Fibroblast of skin of right biceps (primary cell): ENCODE measurements around the gene ADAM12.
A peak's percentile ranks its signal among the peaks of the same experiment; 100 is the strongest.
"Not testable (repeated sequence)": the region's sequence is repeated elsewhere in the genome, so short reads cannot be mapped to it uniquely, and the experiment has no call there.

ENCODE experiments used
- DNase-seq: peaks from one replicate; pipeline ENCODE4 v3.0.0-alpha.2; 2013

The ADAM12 gene

DNA sequence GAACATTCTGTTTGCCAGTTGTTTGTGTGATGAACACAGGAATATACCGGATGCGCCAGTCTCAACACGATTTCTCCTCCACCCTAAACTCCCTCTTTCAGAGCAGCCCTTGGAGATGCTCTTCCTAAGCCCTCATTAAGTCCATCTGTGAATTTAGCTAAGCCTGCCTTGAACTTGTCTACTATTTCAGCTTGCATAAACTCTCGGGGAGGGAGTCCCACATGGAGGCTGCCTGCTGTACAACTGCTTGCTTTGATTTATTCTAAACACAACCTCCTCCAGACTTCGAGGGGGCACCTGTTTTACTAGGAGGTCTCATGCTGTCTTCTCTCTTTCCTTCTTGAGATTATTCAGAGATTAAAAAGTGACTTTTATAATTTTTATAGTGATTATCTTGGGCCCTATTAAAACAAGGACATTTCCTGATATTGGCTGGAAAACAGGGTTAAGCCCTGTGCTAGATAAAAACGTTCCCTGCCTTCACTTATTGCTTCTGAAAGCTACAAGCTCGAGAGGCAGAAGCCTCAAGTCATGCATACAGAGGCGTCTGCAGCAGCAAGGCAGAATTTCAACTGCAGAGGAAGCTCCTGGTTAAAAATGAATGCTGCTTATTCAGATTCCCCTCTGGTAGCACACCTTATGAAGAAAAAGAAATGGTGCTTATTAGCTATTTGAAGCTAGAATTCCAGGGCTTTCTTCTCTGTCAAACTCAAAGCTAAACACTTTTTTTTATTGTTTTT, 317.6 kb downstream of the ADAM12 start:
- no peak for DNase-seq

DNA sequence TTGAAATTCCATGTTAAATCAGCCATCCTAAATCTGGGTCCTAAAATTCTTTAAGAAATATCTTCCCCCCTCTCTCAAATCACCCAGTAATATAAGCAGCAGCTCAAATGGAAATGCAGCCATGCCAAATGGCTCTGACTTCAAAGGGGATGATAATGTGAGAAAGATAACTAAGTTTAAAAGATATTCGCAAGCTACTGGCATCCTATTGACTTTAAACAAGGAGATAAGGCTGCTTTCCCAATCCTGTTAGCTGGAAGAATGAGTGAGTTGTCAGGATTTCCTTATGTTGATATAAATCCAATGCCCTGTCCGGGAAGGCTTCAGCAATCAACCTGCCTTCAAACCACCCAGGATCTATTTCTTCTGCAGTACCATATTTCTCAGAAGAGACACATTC, 320.0 kb downstream of the ADAM12 start:
- no peak for DNase-seq

DNA sequence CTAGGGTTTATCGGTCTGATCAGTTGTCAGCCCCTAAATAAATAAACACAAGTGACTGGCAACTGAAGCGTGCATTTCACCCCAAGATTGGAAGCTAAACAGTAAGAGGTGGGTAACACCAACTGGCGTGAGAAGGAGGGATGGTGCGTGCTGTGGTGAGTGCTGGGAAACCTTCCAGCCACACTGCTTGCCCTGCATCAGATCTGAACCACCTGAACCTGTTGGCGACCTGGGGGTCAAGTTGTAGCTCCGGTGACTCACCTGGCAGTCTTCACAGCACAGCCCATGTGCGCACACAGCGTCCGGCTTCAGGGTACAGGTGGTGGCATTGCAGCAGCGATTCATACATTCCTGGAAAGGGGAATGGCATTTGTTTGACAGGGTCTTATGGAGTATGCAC, 321.8 kb downstream of the ADAM12 start:
- no peak for DNase-seq

DNA sequence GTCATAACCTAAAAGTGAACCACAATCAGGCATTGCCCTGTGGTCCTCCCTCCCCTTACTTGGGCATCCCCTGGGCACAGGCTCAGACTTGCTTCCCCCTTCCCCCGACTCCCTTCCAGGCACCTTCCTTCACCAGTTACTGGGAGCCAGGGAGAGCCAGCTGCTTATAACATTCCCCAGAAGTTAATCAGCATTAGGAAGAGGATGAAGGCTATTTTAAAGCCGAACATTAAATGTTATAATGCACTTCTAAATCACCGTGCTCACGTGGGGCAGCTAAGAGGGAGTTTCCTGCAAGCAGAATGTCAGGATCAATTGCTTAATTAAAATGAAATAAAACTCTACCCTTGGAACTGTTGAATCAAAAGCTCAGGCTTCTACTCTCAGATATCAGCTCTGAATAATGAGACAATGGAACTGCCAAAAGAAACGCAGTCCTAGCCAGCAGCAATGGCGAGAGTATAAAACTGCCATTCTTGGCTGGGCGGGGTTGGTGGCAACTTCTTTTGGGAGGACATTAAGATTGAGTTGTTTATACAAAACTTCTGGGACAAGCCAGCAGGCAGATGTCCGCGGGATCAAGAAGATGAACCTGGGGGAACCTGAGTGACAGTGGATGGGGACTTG, 322.4 kb downstream of the ADAM12 start:
- no peak for DNase-seq

DNA sequence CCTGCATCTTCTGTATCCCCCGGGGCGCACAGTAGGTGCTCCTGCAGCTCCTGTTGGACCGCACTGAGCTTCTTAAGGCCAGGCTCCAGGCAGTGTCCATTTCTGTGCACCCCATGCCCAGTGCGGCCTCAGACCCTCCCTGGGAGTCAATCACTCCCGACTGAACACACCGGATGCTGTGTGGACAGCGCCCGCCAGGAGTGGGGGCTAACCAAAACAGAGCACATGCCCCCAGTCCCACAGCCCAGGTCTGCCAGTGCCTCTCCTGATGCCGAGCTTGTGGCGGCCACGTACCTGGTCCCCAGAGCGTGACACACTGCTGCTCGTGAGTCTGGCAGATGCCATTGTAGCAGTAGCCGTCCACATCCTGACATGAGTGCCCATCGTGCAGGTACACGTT, 323.8 kb downstream of the ADAM12 start:
- no peak for DNase-seq

DNA sequence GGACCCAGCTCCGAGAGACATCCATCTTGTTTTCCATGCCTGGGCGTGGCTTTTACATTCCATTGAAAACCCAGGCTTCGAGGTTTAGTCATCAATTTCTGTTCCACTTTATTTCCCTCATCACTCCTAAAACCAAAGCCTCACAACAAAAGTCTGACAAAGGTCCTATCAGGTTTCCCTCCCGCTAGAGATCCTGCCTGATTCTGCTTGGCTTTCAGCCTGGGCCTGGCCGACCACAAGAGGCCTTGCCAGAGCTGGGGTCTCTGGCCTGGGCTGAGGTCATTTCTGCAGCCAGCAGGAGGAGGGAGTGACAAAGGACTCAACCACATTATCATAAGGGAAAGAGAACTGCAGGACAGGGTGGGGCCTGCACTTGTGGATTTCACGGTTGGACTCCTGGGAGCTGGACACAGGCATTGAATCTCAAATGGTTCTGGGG, 324.9 kb downstream of the ADAM12 start:
- peak; percentile 91 for DNase-seq

DNA sequence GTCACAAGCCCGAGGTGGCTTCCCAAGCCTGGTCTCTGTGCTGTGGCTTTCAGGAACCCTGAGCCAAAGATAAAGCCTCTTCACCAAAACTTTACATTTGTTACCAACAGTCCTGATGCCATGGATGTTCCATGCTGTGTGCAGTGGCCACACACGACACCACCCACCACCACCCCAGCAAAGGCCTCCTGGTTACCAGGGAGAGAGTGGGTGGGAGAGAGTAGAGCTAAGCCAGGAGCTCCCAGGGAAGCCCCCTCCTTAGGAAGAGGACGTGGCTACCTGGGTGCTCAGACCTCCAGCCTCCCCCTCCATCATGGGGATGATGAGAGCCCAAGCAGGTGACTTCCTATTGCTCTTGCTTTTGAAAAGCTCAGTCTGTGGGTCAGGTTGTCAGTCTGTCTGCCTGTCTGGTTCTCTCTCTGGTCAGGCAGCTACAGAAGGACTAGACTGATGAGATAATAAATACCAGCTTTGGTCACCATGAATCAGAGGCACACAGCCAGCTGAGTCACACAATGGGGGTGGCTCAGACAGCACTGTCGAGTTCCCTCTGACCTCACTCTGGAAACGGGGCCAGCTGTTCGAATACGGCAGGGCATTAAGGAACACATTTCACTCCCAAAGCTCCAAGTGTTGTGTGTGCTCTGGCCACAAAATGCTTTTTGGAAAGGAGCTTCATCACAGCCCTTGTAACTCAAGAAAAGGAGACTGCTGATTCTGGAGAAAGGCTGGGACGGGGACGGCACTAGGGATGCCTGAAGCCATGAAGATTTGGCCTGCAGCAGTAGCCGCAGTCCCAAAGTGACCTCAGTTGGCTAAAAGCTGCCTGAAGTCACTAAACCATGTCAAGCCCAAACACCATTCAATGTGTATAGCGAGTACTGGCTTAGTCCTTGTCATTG, 325.9 kb downstream of the ADAM12 start:
- DNase-seq: peak; percentile 99

DNA sequence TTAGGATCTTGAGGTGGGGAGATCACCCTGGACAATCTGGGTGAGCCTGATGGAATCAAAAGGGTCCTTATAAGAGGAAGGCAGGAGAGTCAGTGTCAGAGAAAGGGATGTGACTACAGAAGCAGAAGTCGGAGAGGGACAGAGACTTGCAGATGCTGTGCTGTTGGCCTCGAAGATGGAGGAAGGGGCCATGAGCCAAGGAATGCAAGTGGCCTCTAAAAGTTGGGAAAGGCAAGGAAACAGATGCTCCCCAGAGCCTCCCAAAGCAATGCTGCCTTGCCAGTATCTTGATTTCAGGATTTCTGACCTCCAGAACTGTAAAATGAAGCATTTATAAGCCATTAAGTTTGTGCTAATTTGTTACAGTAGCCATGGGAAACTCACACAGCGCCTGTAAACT, 326.8 kb downstream of the ADAM12 start:
- DNase-seq: no peak

DNA sequence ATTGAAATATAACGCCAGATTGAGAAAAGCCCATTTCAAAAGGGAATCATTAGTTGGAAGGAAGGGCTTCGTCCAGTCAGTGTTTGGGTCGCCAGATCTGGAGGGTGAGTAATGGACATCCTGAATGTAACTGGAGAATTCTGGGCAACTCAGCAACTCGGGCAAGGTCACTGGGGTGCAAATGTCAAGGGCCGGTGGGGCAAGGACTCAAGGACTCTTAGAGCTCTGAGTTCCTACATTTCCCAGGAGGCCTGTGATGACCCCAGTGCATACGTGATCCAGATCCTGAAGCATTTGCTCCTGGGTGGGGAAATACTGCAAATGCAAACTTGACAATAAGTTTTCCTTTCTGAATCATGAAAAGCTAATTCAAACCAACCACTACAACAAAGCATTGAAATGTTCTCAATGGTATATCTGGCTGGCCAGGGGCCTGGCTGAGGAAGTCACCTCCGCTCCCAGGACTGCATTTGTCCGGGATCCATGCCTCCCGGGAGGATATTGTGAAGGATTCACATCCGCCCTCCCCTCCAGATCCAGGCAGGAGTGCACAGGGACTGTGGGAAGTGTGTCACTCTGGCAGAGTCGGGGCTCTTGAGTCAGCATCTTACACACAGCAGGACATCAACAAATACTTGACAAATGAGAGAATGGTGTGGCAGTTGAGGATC, 327.9 kb downstream of the ADAM12 start:
- DNase-seq: peak; percentile 94

DNA sequence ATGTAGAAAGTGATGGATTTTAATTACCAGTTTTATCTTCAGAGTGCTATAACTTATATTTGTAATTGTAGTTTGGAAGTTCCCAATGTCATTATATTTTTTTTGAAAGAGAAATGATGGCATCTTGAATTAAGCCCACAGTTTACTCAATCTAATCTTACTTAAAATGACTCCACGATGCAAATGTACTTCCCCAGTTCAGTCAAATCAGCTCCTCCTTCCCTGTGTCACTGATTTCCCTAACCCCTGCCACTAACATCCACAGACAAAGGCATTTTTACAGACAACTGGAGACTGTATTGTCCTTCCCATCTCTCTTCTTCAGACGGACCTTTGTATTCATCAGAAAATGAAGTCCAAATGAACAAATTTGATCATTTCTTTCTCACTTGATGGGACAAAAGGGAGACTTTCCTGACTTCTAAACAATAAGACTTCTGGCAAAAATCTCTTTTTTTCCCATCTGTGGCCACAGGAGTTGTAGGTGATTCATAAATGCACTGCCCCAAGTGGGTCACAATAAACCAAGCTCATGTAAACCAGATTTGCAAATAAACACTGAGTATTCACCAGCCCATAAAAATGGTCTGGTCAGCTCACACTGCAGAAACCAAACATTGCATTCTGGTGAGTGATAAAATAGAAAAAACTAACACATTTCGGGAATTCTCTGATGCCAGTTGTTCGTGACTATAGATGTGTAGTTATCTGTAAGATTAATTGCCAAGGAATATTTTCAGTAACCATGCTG, 329.0 kb downstream of the ADAM12 start:
- DNase-seq: peak; percentile 87

DNA sequence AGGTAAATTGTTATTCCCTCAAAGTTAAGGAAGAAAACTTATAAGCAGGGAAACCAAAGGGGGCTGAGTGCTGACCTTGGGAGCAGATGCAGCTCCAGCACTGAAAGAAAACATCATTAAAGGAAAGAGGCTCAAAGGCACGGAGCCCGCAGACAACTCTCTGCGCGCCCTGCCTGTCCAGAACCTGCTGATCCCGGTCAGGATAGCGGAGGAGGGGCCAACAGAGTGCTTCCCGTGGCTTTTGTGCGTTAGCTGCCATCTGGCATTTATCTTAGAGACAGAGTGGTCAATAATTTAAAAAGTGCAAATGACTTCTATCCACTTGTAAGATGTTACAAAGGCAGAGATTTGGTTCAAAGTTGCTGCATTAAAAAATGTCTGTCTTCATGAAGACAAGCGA, 329.8 kb downstream of the ADAM12 start:
- DNase-seq: no peak

DNA sequence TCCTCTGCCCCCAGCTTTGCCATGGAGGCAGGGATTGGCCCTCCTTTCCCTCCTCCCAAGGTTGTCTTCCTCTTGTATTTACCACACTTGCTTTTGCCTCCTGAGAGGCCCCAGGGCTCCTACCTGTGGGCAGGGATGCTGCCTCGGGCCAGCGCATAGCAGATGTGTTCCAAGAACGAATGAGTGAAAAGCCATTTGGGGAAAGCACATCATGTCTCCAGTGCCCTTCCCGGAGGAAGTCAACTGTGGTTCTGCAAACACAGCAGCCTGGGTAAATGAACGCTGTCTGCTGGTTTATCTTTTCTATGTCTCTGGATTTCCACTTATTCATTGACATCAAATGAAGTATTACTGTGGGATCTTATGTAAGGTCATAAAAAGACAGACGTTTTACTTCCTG, 330.2 kb downstream of the ADAM12 start:
- no peak for DNase-seq

DNA sequence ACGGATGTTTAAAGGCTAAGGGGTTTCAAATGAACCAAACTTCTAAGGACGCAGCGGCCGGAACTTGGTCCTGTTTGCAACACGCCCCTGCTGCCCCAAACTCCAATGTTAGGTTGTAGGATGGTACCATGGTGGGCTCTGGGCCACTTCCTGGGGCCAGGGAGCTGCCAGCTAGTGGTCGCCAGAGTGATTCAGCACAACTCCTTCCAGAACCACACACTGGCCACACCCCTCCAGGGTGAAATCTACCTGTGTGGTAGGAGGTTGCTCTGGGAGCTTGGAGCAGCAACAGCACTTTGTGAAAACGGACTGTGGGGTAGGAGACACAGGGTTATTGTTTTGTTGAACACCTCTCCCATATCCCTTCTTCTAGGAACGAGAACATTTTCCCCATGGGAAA, 330.8 kb downstream of the ADAM12 start:
- no peak for DNase-seq

DNA sequence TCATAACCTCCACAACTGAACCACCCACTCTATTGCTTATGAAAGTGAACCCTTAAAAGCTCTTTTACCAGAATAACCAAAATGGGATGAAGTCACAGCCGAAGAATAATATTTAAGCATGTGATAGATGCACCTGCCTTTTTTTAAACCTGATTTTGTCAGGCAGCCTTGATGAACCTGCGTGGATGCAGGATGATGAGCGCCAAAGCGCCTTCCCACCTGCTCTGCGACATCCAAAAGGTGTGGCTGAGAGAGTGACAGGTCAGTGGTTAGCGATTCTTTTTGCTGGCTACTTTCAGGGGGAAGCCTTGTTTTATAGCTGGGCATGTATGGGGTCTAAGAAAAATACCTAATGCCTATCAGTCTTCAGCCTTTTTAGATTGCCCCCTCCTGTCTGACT, 334.1 kb downstream of the ADAM12 start:
- DNase-seq: no peak

DNA sequence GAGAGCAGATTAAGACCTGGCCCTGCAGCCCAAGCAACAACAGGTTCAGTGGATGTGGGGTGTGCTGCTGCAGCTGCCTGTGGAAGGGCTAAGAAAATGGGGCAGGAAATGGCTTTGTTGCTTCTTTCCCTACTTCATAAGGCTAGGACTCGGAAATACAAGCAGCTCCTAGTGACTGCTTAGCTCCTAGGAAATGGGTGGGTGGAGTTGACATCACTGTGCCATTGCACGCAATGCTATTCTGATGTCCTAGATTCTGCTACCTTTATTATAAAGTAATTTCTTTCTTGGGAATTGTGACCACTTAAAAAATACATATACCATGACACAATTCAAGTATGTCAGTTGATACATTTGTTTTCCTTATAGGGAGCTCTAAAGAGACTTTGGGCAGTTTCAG, 336.1 kb downstream of the ADAM12 start:
- DNase-seq: no peak

DNA sequence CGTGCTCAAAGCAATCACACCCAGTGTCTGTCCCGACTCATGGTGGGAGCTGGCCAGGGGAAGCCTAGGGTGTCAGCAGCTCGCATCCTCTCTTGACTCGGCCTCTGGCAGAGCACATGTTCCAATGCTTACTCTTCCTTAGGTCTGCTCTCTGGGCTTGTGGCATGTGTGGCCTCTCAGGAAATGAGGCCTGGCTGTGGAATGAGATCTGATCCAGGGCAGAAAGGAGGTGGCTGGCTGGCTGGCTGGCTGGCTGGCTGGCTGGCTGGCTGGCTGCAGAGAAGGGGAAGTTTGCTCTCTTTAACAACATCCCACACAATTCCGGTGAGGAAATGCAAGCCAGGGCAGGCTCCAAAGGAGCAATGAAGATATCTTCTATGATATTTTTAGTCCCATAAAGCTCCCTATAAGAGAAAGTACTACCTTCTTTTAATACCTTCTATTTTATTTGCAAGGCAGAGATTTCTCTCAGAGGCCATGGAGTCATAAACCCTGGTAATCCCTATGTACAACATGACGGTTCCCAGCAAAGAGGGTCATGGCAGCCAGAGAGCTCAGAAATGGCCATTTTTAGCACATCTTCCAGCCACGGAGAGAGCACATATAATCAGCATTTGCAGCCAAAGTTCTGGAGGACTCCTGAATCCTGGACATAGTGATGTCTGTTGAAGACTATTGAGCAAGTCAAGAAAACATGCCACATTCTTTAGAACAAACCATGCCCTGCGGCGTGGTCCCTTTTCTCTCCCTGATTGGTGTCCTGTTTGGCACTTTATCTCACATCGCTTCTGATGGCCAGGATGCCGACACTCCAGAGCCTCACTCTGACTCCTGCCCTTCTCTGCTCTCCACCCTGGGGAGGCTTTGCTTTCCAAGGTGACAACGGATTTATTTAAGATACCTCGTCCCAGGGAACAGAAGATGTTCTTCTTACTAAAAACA, 338.2 kb downstream of the ADAM12 start:
- DNase-seq: peak; percentile 81

DNA sequence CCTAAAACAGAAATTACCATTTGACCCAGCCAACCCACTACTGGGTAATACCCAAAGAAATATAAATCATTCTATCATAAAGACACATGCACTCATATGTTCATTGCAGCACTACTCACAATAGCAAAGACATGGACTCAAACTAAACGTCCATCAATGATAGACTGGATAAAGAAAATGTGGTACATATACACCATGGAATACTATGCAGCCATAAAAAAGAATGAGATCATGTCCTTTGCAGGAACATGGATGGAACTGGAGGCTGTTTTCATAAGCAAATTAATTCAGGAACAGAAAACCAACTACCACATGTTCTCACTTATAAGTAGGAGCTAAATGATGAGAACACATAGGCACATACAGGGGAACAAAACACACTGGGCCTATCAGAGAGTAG, 340.5 kb downstream of the ADAM12 start:
- not testable (repeated sequence) for DNase-seq

DNA sequence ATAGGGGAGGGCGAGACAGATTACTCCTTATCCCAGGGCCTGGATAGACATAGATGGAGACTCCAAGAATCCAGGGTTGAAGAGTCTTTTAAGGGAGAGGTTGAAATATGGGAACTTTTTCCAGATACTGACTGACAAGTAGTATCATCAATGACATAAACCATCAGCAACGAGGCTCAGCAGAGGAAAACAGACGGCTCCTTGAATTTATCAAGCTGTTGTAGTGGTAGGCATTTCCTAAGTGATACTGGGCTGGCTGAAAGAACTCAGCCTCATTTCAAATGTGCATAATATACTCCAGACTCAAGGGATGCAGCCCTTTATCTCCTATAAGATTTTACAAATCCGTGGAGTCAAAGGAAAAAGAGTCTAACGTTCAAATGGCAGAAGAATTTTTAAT, 341.4 kb downstream of the ADAM12 start:
- DNase-seq: no peak

DNA sequence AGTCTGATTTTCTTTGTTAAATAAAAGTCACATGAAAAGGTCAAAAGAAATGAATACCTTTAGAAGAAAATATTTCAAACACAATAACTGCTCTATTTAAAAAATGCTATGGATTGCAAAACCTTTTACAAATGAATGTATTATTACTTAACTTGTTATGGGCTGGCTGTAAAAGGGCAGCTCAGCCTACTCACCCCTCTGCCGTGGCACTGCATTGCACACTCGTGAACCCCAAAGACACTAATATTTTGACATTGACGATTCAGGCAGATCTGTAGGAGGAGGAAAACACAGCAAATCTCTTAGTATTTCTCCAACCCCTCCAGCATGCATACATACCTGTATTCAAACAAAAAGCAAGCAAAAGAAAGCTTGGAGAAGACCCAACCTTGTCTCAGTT, 342.4 kb downstream of the ADAM12 start:
- DNase-seq: no peak

DNA sequence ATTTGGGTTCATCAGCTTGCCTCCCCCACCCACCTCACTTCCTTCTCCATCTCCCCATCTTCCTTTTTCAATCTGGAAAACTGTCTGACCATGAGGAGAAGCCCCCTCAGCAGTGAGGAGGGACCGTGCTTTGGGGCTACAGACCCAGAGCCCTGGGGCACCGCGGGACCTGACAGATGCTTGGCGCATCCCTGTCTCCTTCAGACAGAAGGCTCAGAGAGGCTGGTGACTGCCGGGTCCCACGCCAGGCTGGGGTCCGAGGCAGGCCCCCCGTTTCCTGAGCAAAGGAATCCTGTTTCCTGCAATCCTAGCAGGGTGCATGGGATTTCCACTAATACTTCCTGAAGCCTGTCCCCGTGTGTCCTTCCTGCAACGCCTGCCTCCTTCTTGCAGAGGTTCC, 344.9 kb downstream of the ADAM12 start:
- no peak for DNase-seq

DNA sequence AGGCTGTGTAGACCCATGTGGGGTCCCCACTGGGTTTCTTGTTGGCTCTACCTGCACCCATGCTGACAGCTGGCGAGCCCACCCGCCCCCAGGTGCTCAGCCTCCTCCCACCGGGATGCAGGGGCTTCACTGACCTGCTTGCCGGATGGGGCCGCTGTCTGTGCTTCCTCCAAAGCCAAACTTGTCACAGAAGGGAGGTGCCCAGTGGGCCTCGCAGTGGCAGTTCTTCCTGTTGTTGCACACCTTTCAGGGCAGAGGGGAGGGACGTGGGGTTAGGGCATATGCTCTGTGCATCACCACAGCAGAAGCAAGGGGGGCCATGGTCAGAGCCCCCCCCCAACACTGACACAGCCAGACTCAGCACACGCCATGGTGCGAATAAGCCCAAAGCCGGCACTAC, 345.4 kb downstream of the ADAM12 start:
- no peak for DNase-seq
